K562 (cell line): ENCODE results near the gene LYAR. TPM values are rescaled to one million over a fixed set of nuclear protein-coding genes. Genes with fewer than 3 reads are reported as not detected.

ENCODE experiments used
- ERF ChIP-seq: fragments of 450-650 bp; formaldehyde crosslinking; IDR thresholded peaks from 2 replicates; pipeline ENCODE4 v1.4.0; 2020; ENCODE audit warnings: mild to moderate bottlenecking, mixed read lengths
- EWSR1 ChIP-seq: fragments of 450-650 bp; IDR thresholded peaks from 2 replicates; pipeline ENCODE4 v1.6.1; 2018; ENCODE audit warnings: borderline replicate concordance, mild to moderate bottlenecking, low read depth, moderate library complexity; ENCODE audit not compliant: partially characterized antibody
- HDAC8 ChIP-seq: fragments of 450-650 bp; IDR thresholded peaks from 2 replicates; pipeline ENCODE4 v1.6.1; 2016; ENCODE audit warnings: mild to moderate bottlenecking, missing genetic modification characterization, moderate library complexity, missing compliant biosample characterization
- ILF3 ChIP-seq: fragments of 450-650 bp; IDR thresholded peaks from 2 replicates; pipeline ENCODE4 v1.6.1; 2018; ENCODE audit warnings: antibody characterized with exemption, mild to moderate bottlenecking, moderate library complexity, borderline replicate concordance
- KLF10 ChIP-seq: fragments of 250-450 bp; sonication (Bioruptor Pico); IDR thresholded peaks from 2 replicates; pipeline ENCODE4 v1.6.1; 2021; ENCODE audit warnings: matching md5 sums
- KLF6 ChIP-seq: fragments of 250-450 bp; sonication (Bioruptor Pico); IDR thresholded peaks from 2 replicates; pipeline ENCODE4 v1.4.0; 2020; ENCODE audit warnings: mild to moderate bottlenecking, moderate library complexity, borderline replicate concordance
- POU5F1 ChIP-seq: fragments of 150-350 bp; IDR thresholded peaks from 2 replicates; pipeline ENCODE4 v1.6.1; 2014; ENCODE audit warnings: borderline replicate concordance, low read length, low read depth, mild to moderate bottlenecking; ENCODE audit not compliant: partially characterized antibody
- SMARCB1 ChIP-seq: IDR thresholded peaks from 2 replicates; pipeline ENCODE4 v1.6.1; 2011; ENCODE audit warnings: improper control_type of control experiment, low read depth; ENCODE audit not compliant: insufficient read length
- ZNF57 ChIP-seq: fragments of 450-650 bp; formaldehyde crosslinking; IDR thresholded peaks from 2 replicates; pipeline ENCODE4 v1.4.0; 2020; ENCODE audit warnings: mild to moderate bottlenecking, moderate library complexity
- polyA plus RNA-seq, 8 experiments: library from polyadenylated mRNA; depleted of rRNA in 4 of 8; stranded (reverse) in 5 of 8; unstranded in 3 of 8; fragments of >200 nt; fragmentation: Nextera tagmentation in 2 of 8; fragmentation: Illumina TruSeq in 1 of 8; extraction: Ambion mirVana in 2 of 8; extraction: Trizol in 1 of 8; gene quantifications; 2 replicates each; pipeline versions ENCODE4 v1.2.1 to v1.2.3, GENCODE V29; 2011 to 2014; ENCODE audit warnings: inconsistent platforms in 1 of 8, missing spikeins in 1 of 8
- total RNA-seq, 7 experiments: library from RNA; depleted of rRNA in 6 of 7; stranded (reverse); fragments of >200 nt in 6 of 7; fragmentation: Illumina TruSeq in 2 of 7; extraction: Trizol in 2 of 7; gene quantifications; 2 replicates each; pipeline versions ENCODE4 v1.2.1 to v1.2.3, GENCODE V29; 2011 to 2021; ENCODE audit warnings: low replicate concordance in 1 of 7
- TF ChIP-seq, protein P1 (sequence below): fragments of 450-650 bp; IDR thresholded peaks from 2 replicates; pipeline ENCODE4 v1.6.1; 2016
- TF ChIP-seq, protein P2 (sequence below): IDR thresholded peaks from 2 replicates; pipeline ENCODE4 v1.6.1; 2014; ENCODE audit warnings: antibody characterized with exemption
- TF ChIP-seq, protein P3 (sequence below): fragments of 450-650 bp; IDR thresholded peaks from 2 replicates; pipeline ENCODE4 v1.6.1; 2016; ENCODE audit warnings: mild to moderate bottlenecking, moderate library complexity

LYAR gene
- total and polyA plus RNA-seq, 9 of the 15 experiments (the other 6 are each of a cell fraction or from before 2014, with no cell fraction given): 28.3 to 172 (median 127) TPM

DNA sequence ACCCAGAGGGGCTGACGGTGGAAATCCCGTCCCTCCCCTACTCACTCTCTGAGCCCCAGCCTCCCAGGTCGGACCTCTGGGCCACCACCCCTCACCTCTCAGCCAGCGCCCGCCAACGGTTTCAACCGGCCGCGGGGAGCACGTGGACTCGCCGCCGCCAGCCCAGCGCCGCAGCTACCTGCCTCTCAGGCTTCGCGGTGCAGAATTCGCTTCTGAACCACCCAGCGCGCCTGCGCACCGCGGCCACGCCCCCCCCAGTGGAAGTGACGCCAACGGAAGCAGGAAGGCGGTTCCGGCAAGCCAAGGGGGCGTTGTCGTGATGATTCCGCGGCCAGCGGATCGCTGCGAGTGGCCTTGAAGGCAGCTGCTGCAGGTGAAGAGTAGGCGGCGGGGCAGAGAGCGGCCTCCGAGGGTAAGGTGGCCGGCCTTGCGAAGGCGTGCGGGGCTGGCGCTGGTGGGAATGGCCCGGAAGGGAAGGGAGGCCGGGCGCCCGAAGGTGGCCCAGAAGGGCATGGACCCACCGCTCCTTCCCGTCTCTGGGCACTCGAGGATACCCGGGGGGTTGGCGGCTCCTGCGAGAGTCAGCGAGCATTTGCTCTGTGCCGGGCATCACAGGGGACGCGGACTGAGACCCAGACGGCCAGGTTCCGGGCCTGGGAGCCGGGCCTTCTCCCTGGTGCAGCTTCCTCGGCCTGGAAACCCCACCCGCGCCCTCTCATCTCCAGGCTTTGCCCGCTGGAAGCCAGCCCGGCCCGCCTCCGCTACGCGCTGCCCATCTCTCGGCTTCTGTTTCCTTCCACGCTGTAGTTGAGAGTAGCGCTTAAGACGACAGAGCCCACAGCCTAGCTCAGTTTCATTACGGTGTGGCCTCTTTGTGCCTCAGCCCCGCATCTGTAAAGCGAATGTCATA, at the start of gene LYAR, which contains the start of gene ZBTB49 (continued):
- TF ChIP-seq ILF3 (no peak), KLF6 (CRISPR knock-in tag) (no peak), ZNF57 (CRISPR knock-in tag) (no peak), KLF10 (no peak), ERF (no peak), POU5F1 (no peak), SMARCB1 (no peak), EWSR1 (no peak), HDAC8 (tag) (no peak)
- TF ChIP-seq, protein P1, sequence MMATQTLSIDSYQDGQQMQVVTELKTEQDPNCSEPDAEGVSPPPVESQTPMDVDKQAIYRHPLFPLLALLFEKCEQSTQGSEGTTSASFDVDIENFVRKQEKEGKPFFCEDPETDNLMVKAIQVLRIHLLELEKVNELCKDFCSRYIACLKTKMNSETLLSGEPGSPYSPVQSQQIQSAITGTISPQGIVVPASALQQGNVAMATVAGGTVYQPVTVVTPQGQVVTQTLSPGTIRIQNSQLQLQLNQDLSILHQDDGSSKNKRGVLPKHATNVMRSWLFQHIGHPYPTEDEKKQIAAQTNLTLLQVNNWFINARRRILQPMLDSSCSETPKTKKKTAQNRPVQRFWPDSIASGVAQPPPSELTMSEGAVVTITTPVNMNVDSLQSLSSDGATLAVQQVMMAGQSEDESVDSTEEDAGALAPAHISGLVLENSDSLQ: peak; percentile 58
- TF ChIP-seq, protein P2, sequence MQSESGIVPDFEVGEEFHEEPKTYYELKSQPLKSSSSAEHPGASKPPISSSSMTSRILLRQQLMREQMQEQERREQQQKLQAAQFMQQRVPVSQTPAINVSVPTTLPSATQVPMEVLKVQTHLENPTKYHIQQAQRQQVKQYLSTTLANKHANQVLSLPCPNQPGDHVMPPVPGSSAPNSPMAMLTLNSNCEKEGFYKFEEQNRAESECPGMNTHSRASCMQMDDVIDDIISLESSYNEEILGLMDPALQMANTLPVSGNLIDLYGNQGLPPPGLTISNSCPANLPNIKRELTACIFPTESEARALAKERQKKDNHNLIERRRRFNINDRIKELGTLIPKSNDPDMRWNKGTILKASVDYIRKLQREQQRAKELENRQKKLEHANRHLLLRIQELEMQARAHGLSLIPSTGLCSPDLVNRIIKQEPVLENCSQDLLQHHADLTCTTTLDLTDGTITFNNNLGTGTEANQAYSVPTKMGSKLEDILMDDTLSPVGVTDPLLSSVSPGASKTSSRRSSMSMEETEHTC: no peak
- TF ChIP-seq, protein P3, sequence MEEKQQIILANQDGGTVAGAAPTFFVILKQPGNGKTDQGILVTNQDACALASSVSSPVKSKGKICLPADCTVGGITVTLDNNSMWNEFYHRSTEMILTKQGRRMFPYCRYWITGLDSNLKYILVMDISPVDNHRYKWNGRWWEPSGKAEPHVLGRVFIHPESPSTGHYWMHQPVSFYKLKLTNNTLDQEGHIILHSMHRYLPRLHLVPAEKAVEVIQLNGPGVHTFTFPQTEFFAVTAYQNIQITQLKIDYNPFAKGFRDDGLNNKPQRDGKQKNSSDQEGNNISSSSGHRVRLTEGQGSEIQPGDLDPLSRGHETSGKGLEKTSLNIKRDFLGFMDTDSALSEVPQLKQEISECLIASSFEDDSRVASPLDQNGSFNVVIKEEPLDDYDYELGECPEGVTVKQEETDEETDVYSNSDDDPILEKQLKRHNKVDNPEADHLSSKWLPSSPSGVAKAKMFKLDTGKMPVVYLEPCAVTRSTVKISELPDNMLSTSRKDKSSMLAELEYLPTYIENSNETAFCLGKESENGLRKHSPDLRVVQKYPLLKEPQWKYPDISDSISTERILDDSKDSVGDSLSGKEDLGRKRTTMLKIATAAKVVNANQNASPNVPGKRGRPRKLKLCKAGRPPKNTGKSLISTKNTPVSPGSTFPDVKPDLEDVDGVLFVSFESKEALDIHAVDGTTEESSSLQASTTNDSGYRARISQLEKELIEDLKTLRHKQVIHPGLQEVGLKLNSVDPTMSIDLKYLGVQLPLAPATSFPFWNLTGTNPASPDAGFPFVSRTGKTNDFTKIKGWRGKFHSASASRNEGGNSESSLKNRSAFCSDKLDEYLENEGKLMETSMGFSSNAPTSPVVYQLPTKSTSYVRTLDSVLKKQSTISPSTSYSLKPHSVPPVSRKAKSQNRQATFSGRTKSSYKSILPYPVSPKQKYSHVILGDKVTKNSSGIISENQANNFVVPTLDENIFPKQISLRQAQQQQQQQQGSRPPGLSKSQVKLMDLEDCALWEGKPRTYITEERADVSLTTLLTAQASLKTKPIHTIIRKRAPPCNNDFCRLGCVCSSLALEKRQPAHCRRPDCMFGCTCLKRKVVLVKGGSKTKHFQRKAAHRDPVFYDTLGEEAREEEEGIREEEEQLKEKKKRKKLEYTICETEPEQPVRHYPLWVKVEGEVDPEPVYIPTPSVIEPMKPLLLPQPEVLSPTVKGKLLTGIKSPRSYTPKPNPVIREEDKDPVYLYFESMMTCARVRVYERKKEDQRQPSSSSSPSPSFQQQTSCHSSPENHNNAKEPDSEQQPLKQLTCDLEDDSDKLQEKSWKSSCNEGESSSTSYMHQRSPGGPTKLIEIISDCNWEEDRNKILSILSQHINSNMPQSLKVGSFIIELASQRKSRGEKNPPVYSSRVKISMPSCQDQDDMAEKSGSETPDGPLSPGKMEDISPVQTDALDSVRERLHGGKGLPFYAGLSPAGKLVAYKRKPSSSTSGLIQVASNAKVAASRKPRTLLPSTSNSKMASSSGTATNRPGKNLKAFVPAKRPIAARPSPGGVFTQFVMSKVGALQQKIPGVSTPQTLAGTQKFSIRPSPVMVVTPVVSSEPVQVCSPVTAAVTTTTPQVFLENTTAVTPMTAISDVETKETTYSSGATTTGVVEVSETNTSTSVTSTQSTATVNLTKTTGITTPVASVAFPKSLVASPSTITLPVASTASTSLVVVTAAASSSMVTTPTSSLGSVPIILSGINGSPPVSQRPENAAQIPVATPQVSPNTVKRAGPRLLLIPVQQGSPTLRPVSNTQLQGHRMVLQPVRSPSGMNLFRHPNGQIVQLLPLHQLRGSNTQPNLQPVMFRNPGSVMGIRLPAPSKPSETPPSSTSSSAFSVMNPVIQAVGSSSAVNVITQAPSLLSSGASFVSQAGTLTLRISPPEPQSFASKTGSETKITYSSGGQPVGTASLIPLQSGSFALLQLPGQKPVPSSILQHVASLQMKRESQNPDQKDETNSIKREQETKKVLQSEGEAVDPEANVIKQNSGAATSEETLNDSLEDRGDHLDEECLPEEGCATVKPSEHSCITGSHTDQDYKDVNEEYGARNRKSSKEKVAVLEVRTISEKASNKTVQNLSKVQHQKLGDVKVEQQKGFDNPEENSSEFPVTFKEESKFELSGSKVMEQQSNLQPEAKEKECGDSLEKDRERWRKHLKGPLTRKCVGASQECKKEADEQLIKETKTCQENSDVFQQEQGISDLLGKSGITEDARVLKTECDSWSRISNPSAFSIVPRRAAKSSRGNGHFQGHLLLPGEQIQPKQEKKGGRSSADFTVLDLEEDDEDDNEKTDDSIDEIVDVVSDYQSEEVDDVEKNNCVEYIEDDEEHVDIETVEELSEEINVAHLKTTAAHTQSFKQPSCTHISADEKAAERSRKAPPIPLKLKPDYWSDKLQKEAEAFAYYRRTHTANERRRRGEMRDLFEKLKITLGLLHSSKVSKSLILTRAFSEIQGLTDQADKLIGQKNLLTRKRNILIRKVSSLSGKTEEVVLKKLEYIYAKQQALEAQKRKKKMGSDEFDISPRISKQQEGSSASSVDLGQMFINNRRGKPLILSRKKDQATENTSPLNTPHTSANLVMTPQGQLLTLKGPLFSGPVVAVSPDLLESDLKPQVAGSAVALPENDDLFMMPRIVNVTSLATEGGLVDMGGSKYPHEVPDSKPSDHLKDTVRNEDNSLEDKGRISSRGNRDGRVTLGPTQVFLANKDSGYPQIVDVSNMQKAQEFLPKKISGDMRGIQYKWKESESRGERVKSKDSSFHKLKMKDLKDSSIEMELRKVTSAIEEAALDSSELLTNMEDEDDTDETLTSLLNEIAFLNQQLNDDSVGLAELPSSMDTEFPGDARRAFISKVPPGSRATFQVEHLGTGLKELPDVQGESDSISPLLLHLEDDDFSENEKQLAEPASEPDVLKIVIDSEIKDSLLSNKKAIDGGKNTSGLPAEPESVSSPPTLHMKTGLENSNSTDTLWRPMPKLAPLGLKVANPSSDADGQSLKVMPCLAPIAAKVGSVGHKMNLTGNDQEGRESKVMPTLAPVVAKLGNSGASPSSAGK: peak; percentile 88
